Endothelial cell of umbilical vein (primary cell): ENCODE data around the gene SPRED3. TPM values are rescaled to one million over a fixed set of nuclear protein-coding genes. Genes with fewer than 3 reads are reported as not detected.

ENCODE experiments used
- BruUV-seq: library from RNA; stranded (reverse); fragments of 400-500 nt; replicated peaks from 2 replicates; lab custom pipeline; 2021; lab: Mats Ljungman, UMichigan
- CTCF ChIA-PET: fragments of 300-600, 350-600 bp; sonication (Branson Sonifier 250); formaldehyde crosslinking; loops from one replicate; lab custom pipeline; 2021; ENCODE audit warnings: antibody characterized with exemption, inconsistent platforms; lab: Charles Lee
- POLR2A ChIA-PET: fragments of 300-600, 350-600 bp; sonication (Branson Sonifier 250); formaldehyde crosslinking; loops from one replicate; lab custom pipeline; 2021; ENCODE audit warnings: antibody characterized with exemption, inconsistent platforms; lab: Charles Lee
- DNase-seq: peaks from one replicate; pipeline ENCODE4 v3.0.0-alpha.2; 2011; ENCODE audit warnings: low read depth, low spot score
- FAIRE-seq: peaks from 2 replicates; lab custom pipeline; 2011; peaks lifted over from hg19 to GRCh38; lab: Jason Lieb, UNC
- H2AFZ ChIP-seq: 2 replicates; pipeline ENCODE4 v1.6.0; 2012; ENCODE audit warnings: low read depth, low read length, control low read depth, inconsistent platforms
- H3K27ac ChIP-seq: 2 replicates; pipeline ENCODE4 v1.5.1; 2011; ENCODE audit warnings: low read depth, mild to moderate bottlenecking, control low read depth, low read length, moderate library complexity; ENCODE audit not compliant: insufficient read depth
- H3K27me3 ChIP-seq, 2 experiments: 2 replicates each; pipeline versions ENCODE4 v1.6.0 to v1.6.1; 2011; ENCODE audit warnings: low read length in 2 of 2, mixed read lengths in 1 of 2; ENCODE audit not compliant: control insufficient read depth in 2 of 2, insufficient read depth in 2 of 2
- H3K36me3 ChIP-seq, 2 experiments: 2 replicates in 1 of 2; 3 replicates in 1 of 2; pipeline ENCODE4 v1.5.1; 2011; ENCODE audit warnings: low read length in 2 of 2, mild to moderate bottlenecking in 1 of 2, moderate library complexity in 1 of 2; ENCODE audit not compliant: control insufficient read depth in 2 of 2, insufficient read depth in 2 of 2; ENCODE audit errors: extremely low read depth in 1 of 2
- H3K4me1 ChIP-seq: 3 replicates; pipeline ENCODE4 v1.5.1; 2011; ENCODE audit warnings: mild to moderate bottlenecking, low read length; ENCODE audit not compliant: control insufficient read depth, insufficient read depth; ENCODE audit errors: extremely low read depth
- H3K4me2 ChIP-seq: 2 replicates; pipeline ENCODE4 v1.6.1; 2011; ENCODE audit warnings: low read length, control low read depth, mixed read lengths; ENCODE audit not compliant: insufficient read depth
- H3K4me3 ChIP-seq, 3 experiments: fragments of 200-600 bp in 1 of 3; sonication (generic), shearing (Covaris generic) in 1 of 3; replicated peaks in 1 of 3; 2 replicates each; pipeline ENCODE4 v1.5.1; 2011 to 2016; ENCODE audit warnings: control low read depth in 3 of 3, low read length in 3 of 3, mild to moderate bottlenecking in 2 of 3, inconsistent platforms in 1 of 3, low read depth in 1 of 3, moderate library complexity in 1 of 3; ENCODE audit not compliant: insufficient read depth in 1 of 3
- H3K79me2 ChIP-seq: 2 replicates; pipeline ENCODE4 v1.6.0; 2012; ENCODE audit warnings: low read length, inconsistent platforms; ENCODE audit not compliant: control insufficient read depth, insufficient read depth
- H3K9ac ChIP-seq: replicated peaks from 2 replicates; pipeline ENCODE3; 2011; ENCODE audit warnings: low read length, control low read depth; ENCODE audit not compliant: insufficient read depth; ENCODE audit errors: extremely low read depth
- H3K9me1 ChIP-seq: replicated peaks from 3 replicates; pipeline ENCODE4 v1.6.0; 2011; ENCODE audit warnings: mild to moderate bottlenecking, low read length; ENCODE audit not compliant: control insufficient read depth, insufficient read depth; ENCODE audit errors: extremely low read depth
- H3K9me3 ChIP-seq: replicated peaks from 2 replicates; pipeline ENCODE4 v1.5.1; 2012; ENCODE audit warnings: low read length, inconsistent platforms; ENCODE audit not compliant: control insufficient read depth, insufficient read depth
- H4K20me1 ChIP-seq: replicated peaks from 2 replicates; pipeline ENCODE3; 2011; ENCODE audit warnings: mild to moderate bottlenecking, low read length; ENCODE audit not compliant: control insufficient read depth, insufficient read depth; ENCODE audit errors: extremely low read depth
- EZH2 ChIP-seq: IDR thresholded peaks from 2 replicates; pipeline ENCODE4 v1.6.1; 2012; ENCODE audit warnings: borderline replicate concordance, low read depth, mild to moderate bottlenecking, moderate library complexity, low read length, inconsistent platforms; ENCODE audit not compliant: severe bottlenecking
- FOS ChIP-seq: IDR thresholded peaks from 2 replicates; pipeline ENCODE4 v1.6.1; 2011; ENCODE audit warnings: mild to moderate bottlenecking, low read length, moderate library complexity, borderline replicate concordance; ENCODE audit not compliant: insufficient read depth
- GATA2 ChIP-seq: IDR thresholded peaks from 2 replicates; pipeline ENCODE4 v1.7.0; 2011; ENCODE audit warnings: low read depth, mild to moderate bottlenecking, moderate library complexity, mixed read lengths, low read length; ENCODE audit not compliant: insufficient read length, insufficient read depth
- JUN ChIP-seq: IDR thresholded peaks from 2 replicates; pipeline ENCODE4 v1.6.1; 2011; ENCODE audit warnings: borderline replicate concordance, low read depth; ENCODE audit not compliant: insufficient read length, insufficient read depth
- MYC ChIP-seq: IDR thresholded peaks from one replicate; pipeline ENCODE4 v1.6.1; 2011; ENCODE audit warnings: mild to moderate bottlenecking, low read depth, low read length
- POLR2A ChIP-seq: IDR thresholded peaks from 2 replicates; pipeline ENCODE4 v1.6.1; 2012; ENCODE audit warnings: low read depth, mild to moderate bottlenecking, control low read depth, low read length
- POLR2AphosphoS5 ChIP-seq: IDR thresholded peaks from 2 replicates; pipeline ENCODE4 v1.6.1; 2012; ENCODE audit warnings: low read depth, mild to moderate bottlenecking, control low read depth, low read length, moderate library complexity; ENCODE audit not compliant: insufficient read depth
- dilution Hi-C: fragments of 300-500 bp; cut with MboI; formaldehyde crosslinking; loops from one replicate; pipeline ENCODE4 v1.15.0; 2019; ENCODE audit warnings: low sequenced_read_pairs; ENCODE audit not compliant: extremely low pct_ligation_motif_present
- intact Hi-C: fragments of 100-400 bp; cut with micrococcal nuclease; formaldehyde crosslinking; loops from one replicate; pipeline ENCODE4 v1.10.0; 2022
- polyA plus RNA-seq, 4 experiments: library from polyadenylated mRNA; depleted of rRNA in 3 of 4; stranded (reverse) in 3 of 4; unstranded in 1 of 4; fragments of >200 nt; gene quantifications; 2 replicates each; pipeline versions ENCODE4 v1.2.1 to v1.2.3, GENCODE V29; 2011 to 2012; ENCODE audit warnings: missing spikeins in 1 of 4
- total RNA-seq: library from RNA; stranded (reverse); gene quantifications from 2 replicates; pipeline ENCODE4 v1.2.3, GENCODE V29; 2021
- TF ChIP-seq, protein P1 (sequence below): IDR thresholded peaks from 2 replicates; pipeline ENCODE4 v1.6.1; 2011; ENCODE audit not compliant: insufficient read depth, insufficient read length
- TF ChIP-seq, protein P2 (sequence below), 2 donors: IDR thresholded peaks; 1 replicate in 1 of 2; 2 replicates in 1 of 2; pipeline ENCODE4 v1.5.1; 2011; ENCODE audit warnings: low read length in 2 of 2, mild to moderate bottlenecking in 2 of 2, moderate library complexity in 2 of 2, control low read depth in 1 of 2, inconsistent platforms in 1 of 2, low read depth in 1 of 2; ENCODE audit not compliant: insufficient read depth in 1 of 2; ENCODE audit errors: extremely low read depth in 1 of 2

The SPRED3 gene
- total and polyA plus RNA-seq, 2 donors (not counting 3 experiments of a cell fraction or from before 2014, with no cell fraction given): 5.7 to 15.7 TPM

DNA sequence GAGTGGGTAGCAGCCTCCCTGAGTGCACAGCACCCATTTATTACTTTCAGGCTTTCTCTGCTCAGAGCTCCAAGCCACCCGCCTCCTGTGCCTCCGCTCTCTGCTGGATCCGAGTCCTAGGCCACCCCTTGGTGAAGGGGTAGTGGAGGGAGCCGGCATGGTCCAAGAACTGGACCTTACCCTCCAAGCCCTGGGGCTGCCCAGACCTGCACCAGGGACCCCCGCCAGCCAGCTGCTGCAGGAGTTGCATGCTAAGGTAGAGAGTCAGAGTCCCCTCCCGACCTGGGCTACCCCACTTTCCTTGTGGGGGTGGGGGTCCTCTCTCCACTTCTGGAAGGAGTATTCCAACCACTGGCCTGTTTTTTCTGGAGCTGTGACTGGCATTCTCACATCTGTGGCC lies 16.4 kb downstream of the SPRED3 start:
- POLR2A ChIA-PET: interaction anchor here (2.4 kb wide), 1 partner anchor 30 kb away, joined by 9 read pairs; the partner anchor contains the start of gene PSMD8
- no peaks in the 10 kb centered on the region for H3K27me3 ChIP-seq
- dilution Hi-C loops: no loop called here

DNA sequence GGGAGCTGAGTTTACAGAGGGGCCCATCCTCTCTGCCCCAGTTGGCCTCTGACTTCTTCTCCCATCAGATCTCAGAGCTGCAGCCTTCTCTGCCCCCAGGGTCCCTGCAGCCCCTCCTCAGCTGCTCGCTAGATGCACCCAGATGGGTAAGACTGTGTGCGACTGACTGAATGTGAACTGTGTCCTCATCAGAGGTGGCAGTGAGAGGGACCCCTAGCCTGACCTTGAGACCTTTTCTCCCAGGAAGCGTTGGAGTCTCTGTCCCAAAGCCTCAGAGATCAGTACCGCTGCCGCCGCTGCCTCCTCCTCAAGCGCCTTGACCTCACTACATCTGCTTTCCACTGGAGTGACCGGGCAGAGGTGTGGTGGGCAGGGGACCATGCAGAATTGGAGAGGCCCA lies 16.8 kb downstream of the SPRED3 start:
- no peak overlapping the region for H3K4me3 ChIP-seq
- no peak overlapping the region for H3K4me2 ChIP-seq
- H4K20me1 ChIP-seq: no peaks in the 10 kb centered on the region
- POLR2A ChIA-PET: no interaction called here
- H3K79me2 ChIP-seq: no peaks in the 10 kb centered on the region
- H3K27ac ChIP-seq: no peak overlapping the region
- intact Hi-C loops: loop anchor here (10.0 kb wide), 1 partner anchor 300 kb away; no protein-coding TSS in a partner anchor
- no peaks in the 10 kb centered on the region for H3K9me3 ChIP-seq
- dilution Hi-C loops: no loop called here
- H3K27me3 ChIP-seq: no peaks in the 10 kb centered on the region
- FAIRE-seq: no peak
- H3K36me3 ChIP-seq: no peaks in the 10 kb centered on the region
- H2AFZ ChIP-seq: no peak overlapping the region
- CTCF ChIA-PET: interaction anchor here (3.4 kb wide), 1 partner anchor 229 kb away, joined by 66 read pairs; no protein-coding TSS in a partner anchor
- H3K4me1 ChIP-seq: peaks cover 2% of the 10 kb centered on the region
- no peaks in the 10 kb centered on the region for H3K9me1 ChIP-seq
- no peak for TF ChIP-seq EZH2
- TF ChIP-seq POLR2A: no peak
- TF ChIP-seq, protein P1, sequence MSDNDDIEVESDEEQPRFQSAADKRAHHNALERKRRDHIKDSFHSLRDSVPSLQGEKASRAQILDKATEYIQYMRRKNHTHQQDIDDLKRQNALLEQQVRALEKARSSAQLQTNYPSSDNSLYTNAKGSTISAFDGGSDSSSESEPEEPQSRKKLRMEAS: no peak
- TF ChIP-seq, protein P2, sequence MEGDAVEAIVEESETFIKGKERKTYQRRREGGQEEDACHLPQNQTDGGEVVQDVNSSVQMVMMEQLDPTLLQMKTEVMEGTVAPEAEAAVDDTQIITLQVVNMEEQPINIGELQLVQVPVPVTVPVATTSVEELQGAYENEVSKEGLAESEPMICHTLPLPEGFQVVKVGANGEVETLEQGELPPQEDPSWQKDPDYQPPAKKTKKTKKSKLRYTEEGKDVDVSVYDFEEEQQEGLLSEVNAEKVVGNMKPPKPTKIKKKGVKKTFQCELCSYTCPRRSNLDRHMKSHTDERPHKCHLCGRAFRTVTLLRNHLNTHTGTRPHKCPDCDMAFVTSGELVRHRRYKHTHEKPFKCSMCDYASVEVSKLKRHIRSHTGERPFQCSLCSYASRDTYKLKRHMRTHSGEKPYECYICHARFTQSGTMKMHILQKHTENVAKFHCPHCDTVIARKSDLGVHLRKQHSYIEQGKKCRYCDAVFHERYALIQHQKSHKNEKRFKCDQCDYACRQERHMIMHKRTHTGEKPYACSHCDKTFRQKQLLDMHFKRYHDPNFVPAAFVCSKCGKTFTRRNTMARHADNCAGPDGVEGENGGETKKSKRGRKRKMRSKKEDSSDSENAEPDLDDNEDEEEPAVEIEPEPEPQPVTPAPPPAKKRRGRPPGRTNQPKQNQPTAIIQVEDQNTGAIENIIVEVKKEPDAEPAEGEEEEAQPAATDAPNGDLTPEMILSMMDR (IDR thresholded peaks at IDR 0.05; ENCODE audit: extremely low read depth in 1 of 2, insufficient read depth in 1 of 2, low read depth in 1 of 2, low read length in 2 of 2): no peak
- TF ChIP-seq MYC: no peak
- no peak for TF ChIP-seq POLR2AphosphoS5
- no peak for TF ChIP-seq FOS
- TF ChIP-seq JUN: no peak
- no peak for TF ChIP-seq GATA2
- no peak overlapping the region for H3K9ac ChIP-seq
- BruUV-seq: no TSS peak
- no peak for DNase-seq

More for the DNA sequence above, 16.4 kb downstream of the SPRED3 start:
- TF ChIP-seq GATA2: no peak
- H3K4me3 ChIP-seq: no peak overlapping the region
- CTCF ChIA-PET: interaction anchor here (2.7 to 3.4 kb wide), 2 partner anchors 230 to 526 kb away, joined by 29 to 66 read pairs; partner anchors contain the start of genes MRPS12 and SARS2
- BruUV-seq: no TSS peak
- intact Hi-C loops: loop anchor here (5.0 to 10.0 kb wide), 2 partner anchors 163 to 300 kb away; no protein-coding TSS in a partner anchor
- no peaks in the 10 kb centered on the region for H3K79me2 ChIP-seq
- no peaks in the 10 kb centered on the region for H4K20me1 ChIP-seq
- H3K36me3 ChIP-seq: no peaks in the 10 kb centered on the region
- H3K27ac ChIP-seq: no peak overlapping the region
- H3K9me3 ChIP-seq: no peaks in the 10 kb centered on the region
- no peak overlapping the region for H3K9ac ChIP-seq
- no peak for DNase-seq
- H3K4me2 ChIP-seq: no peak overlapping the region
- H3K9me1 ChIP-seq: no peaks in the 10 kb centered on the region
- peaks cover 2% of the 10 kb centered on the region for H3K4me1 ChIP-seq
- no peak for FAIRE-seq
- no peak overlapping the region for H2AFZ ChIP-seq
